Lower leg skin (tissue), 4 donors: ENCODE measurements around the gene PATJ. TPM values are rescaled to one million over a fixed set of nuclear protein-coding genes. Genes with fewer than 3 reads are reported as not detected.
"Not testable (repeated sequence)": the region's sequence is repeated elsewhere in the genome, so short reads cannot be mapped to it uniquely, and the experiment has no call there.

Experiments used
- DNase-seq, 2 donors: peaks; one replicate each; pipeline ENCODE4 v3.0.0-alpha.2; 2019; ENCODE audit warnings: low spot score in 2 of 2
- H3K4me3 ChIP-seq: fragments of 200-600 bp; sonication (generic); 2 replicates; pipeline ENCODE4 v1.5.1; 2017; ENCODE audit warnings: mild to moderate bottlenecking, low read depth; ENCODE audit not compliant: poor library complexity, severe bottlenecking
- CTCF ChIP-seq, 3 donors: fragments of 450-650 bp; IDR thresholded peaks; one replicate each; pipeline ENCODE4 v1.5.1; 2016; ENCODE audit warnings: antibody characterized with exemption in 3 of 3, mild to moderate bottlenecking in 3 of 3, moderate library complexity in 2 of 3
- POLR2A ChIP-seq, 2 donors: fragments of 450-650 bp; IDR thresholded peaks; one replicate each; pipeline ENCODE4 v1.6.1; 2016 to 2017; ENCODE audit warnings: antibody characterized with exemption in 2 of 2, mild to moderate bottlenecking in 1 of 2, moderate library complexity in 1 of 2
- WGBS, 2 donors: methylation state at CpG; one replicate each; pipeline ENCODE4 v1.1.5; 2018; 5-methylcytosine and 5-hydroxymethylcytosine counted together
- intact Hi-C: fragments of 100-400 bp; cut with DNase I; formaldehyde crosslinking; loops from one replicate; pipeline ENCODE4 v1.15.0; 2023; ENCODE audit warnings: low total_unique reads
- total RNA-seq, 4 donors: library from RNA; depleted of rRNA; stranded (reverse); fragments of >200 nt; gene quantifications; one replicate each; pipeline ENCODE4 v1.1.0, GENCODE V29; 2016

The PATJ gene
- total RNA-seq, 4 donors from 2014 or later: 50.5 to 89.3 (median 64.5) TPM

- H3K4me3 ChIP-seq: no peak overlapping the region
- no peak for TF ChIP-seq POLR2A (IDR thresholded peaks at IDR 0.05)
- no peak for TF ChIP-seq CTCF (IDR thresholded peaks at IDR 0.05)
- intact Hi-C loops: no loop called here
- peak in 1 of 2 donors; percentile 24 for DNase-seq
- 30 to 39% methylated on average over 6 of the region's 6 CpGs for WGBS, 2 donors
Measured at GRCh38 chr1:62180639-62181038, 438.4 kb downstream of the PATJ start.

GRCh38 chr1:62181532-62181931 lies 439.3 kb downstream of the PATJ start:
- TF ChIP-seq CTCF (IDR thresholded peaks at IDR 0.05): no peak
- TF ChIP-seq POLR2A (IDR thresholded peaks at IDR 0.05): no peak
- DNase-seq: no peak
- intact Hi-C loops: no loop called here
- H3K4me3 ChIP-seq: no peak overlapping the region
- 74% methylated on average over 7 of the region's 7 CpGs for WGBS, 2 donors

- peak in 1 of 2 donors; percentile 3 for DNase-seq
- intact Hi-C loops: not testable (repeated sequence)
- WGBS, 2 donors: 70% methylated on average over 8 of the region's 8 CpGs
Measured at GRCh38 chr1:62182157-62182556, 439.9 kb downstream of the PATJ start.

GRCh38 chr1:62183164-62184020 lies 441.1 kb downstream of the PATJ start:
- H3K4me3 ChIP-seq, intact Hi-C loops: not testable (repeated sequence)
- 64 to 68% methylated on average over 11 of the region's 11 CpGs for WGBS, 2 donors
- DNase-seq: peak in 1 of 2 donors; percentile 20

More at GRCh38 chr1:62182157-62182556, 439.9 kb downstream of the PATJ start:
- H3K4me3 ChIP-seq: not testable (repeated sequence)

GRCh38 chr1:62184336-62184735 lies 442.1 kb downstream of the PATJ start:
- TF ChIP-seq CTCF (IDR thresholded peaks at IDR 0.05) (no peak), POLR2A (IDR thresholded peaks at IDR 0.05) (no peak)
- 85 to 86% methylated on average over 7 of the region's 7 CpGs for whole genome bisulfite sequencing, 2 donors
- DNase-seq: no peak
- intact Hi-C loops: no loop called here
- H3K4me3 ChIP-seq: no peak overlapping the region

GRCh38 chr1:62185233-62185632 lies 443.0 kb downstream of the PATJ start:
- H3K4me3 ChIP-seq, intact Hi-C loops: not testable (repeated sequence)
- 89 to 91% methylated on average over 6 of the region's 6 CpGs for WGBS, 2 donors
- peak in 1 of 2 donors; percentile 48 for DNase-seq

GRCh38 chr1:62185677-62186076 lies 443.4 kb downstream of the PATJ start:
- H3K4me3 ChIP-seq: no peak overlapping the region
- WGBS, 2 donors: 79% methylated on average over 3 of the region's 3 CpGs
- DNase-seq: no peak
- TF ChIP-seq POLR2A (IDR thresholded peaks at IDR 0.05): no peak
- no peak for TF ChIP-seq CTCF (IDR thresholded peaks at IDR 0.05)
- intact Hi-C loops: no loop called here
